H1 (cell line): ENCODE measurements around the gene PACSIN1.

Experiments used
- BRCA1 ChIP-seq: IDR thresholded peaks from 2 replicates; pipeline ENCODE4 v1.6.1; 2012; ENCODE audit warnings: low read depth, low read length, improper control_type of control experiment
- CHD2 ChIP-seq: IDR thresholded peaks from 2 replicates; pipeline ENCODE4 v1.6.1; 2012; ENCODE audit warnings: low read length, improper control_type of control experiment
- CTCF ChIP-seq, 3 experiments: IDR thresholded peaks; 1 replicate in 2 of 3; 2 replicates in 1 of 3; pipeline versions ENCODE4 v1.5.1 to v1.6.1; 2011; ENCODE audit warnings: low read length in 3 of 3, mild to moderate bottlenecking in 3 of 3, inconsistent platforms in 2 of 3, low read depth in 1 of 3, moderate library complexity in 1 of 3; ENCODE audit not compliant: insufficient read depth in 1 of 3; ENCODE audit errors: control extremely low read depth in 1 of 3
- EP300 ChIP-seq, 2 experiments: IDR thresholded peaks; 1 replicate in 1 of 2; 2 replicates in 1 of 2; pipeline ENCODE4 v1.6.1; 2011 to 2012; ENCODE audit warnings: low read depth in 2 of 2, low read length in 2 of 2, mild to moderate bottlenecking in 2 of 2, borderline replicate concordance in 1 of 2, inconsistent platforms in 1 of 2, moderate library complexity in 1 of 2
- EZH2 ChIP-seq: fragments of 200-600 bp; sonication (generic); IDR thresholded peaks from 2 replicates; pipeline ENCODE4 v1.7.1; 2012; ENCODE audit warnings: low read depth, mild to moderate bottlenecking, moderate library complexity, low read length, inconsistent platforms; ENCODE audit not compliant: severe bottlenecking
- POLR2A ChIP-seq, 2 experiments: IDR thresholded peaks; 1 replicate in 1 of 2; 2 replicates in 1 of 2; pipeline ENCODE4 v1.6.1; 2011; ENCODE audit warnings: low read depth in 2 of 2, low read length in 2 of 2, mild to moderate bottlenecking in 2 of 2; ENCODE audit errors: control extremely low read depth in 1 of 2
- POLR2AphosphoS5 ChIP-seq: IDR thresholded peaks from 2 replicates; pipeline ENCODE4 v1.6.1; 2011; ENCODE audit warnings: low read depth, low read length
- RBBP5 ChIP-seq: IDR thresholded peaks from 2 replicates; pipeline ENCODE4 v1.7.1; 2012; ENCODE audit warnings: low read depth, mild to moderate bottlenecking, inconsistent platforms, low read length, moderate library complexity, borderline replicate concordance
- SIN3A ChIP-seq, 2 experiments: IDR thresholded peaks in 1 of 2; conservative IDR thresholded peaks in 1 of 2; 2 replicates each; pipeline ENCODE4 v1.6.1; 2011 to 2012; ENCODE audit warnings: low read length in 2 of 2, improper control_type of control experiment in 1 of 2, low read depth in 1 of 2, mild to moderate bottlenecking in 1 of 2
- SP1 ChIP-seq: IDR thresholded peaks from 2 replicates; pipeline ENCODE4 v1.6.1; 2011; ENCODE audit warnings: low read depth, low read length
- SRF ChIP-seq: IDR thresholded peaks from 2 replicates; pipeline ENCODE4 v1.6.1; 2011; ENCODE audit warnings: mild to moderate bottlenecking, low read depth, low read length, moderate library complexity
- USF2 ChIP-seq: IDR thresholded peaks from 2 replicates; pipeline ENCODE4 v1.6.1; 2011; ENCODE audit warnings: low read length, improper control_type of control experiment

- TF ChIP-seq POLR2A (IDR thresholded peaks at IDR 0.05; ENCODE audit: control extremely low read depth in 1 of 2, low read depth in 2 of 2, low read length in 2 of 2), result no peak
- TF ChIP-seq CTCF (IDR thresholded peaks at IDR 0.05; ENCODE audit: control extremely low read depth in 1 of 3, insufficient read depth in 1 of 3, low read depth in 1 of 3, low read length in 3 of 3), result no peak
- no peak for TF ChIP-seq EP300 (IDR thresholded peaks at IDR 0.05; ENCODE audit: borderline replicate concordance in 1 of 2, low read depth in 2 of 2, low read length in 2 of 2)
- no peak for TF ChIP-seq POLR2AphosphoS5
- no peak for TF ChIP-seq RBBP5
- no peak for TF ChIP-seq EZH2
- TF ChIP-seq SRF, result no peak
- TF ChIP-seq BRCA1, result no peak
- TF ChIP-seq SIN3A (conservative IDR thresholded peaks at IDR 0.05 in 1 of 2, IDR thresholded peaks at IDR 0.05 in 1 of 2; ENCODE audit: low read depth in 1 of 2, low read length in 2 of 2), result no peak
- TF ChIP-seq CHD2, result no peak
- no peak for TF ChIP-seq USF2
- no peak for TF ChIP-seq SP1
These were observed 83.3 kb downstream of the PACSIN1 start for GRCh38 chr6:34549026-34549803.
